Skeletal muscle tissue (tissue), 4 donors: ENCODE results near the gene DDX51. TPM values are rescaled to one million over a fixed set of nuclear protein-coding genes. Genes with fewer than 3 reads are reported as not detected.

Experiments used
- H3K27ac ChIP-seq: one replicate; pipeline ENCODE4 v1.7.0; 2013; ENCODE audit warnings: mild to moderate bottlenecking, low read depth, low read length, inconsistent platforms
- H3K27me3 ChIP-seq, 3 donors: one replicate each; pipeline ENCODE4 v1.7.0; 2013; ENCODE audit warnings: low read length in 3 of 3; ENCODE audit not compliant: control insufficient read depth in 3 of 3, insufficient read depth in 3 of 3
- H3K36me3 ChIP-seq, 3 donors: one replicate each; pipeline ENCODE4 v1.7.0; 2013; ENCODE audit warnings: low read length in 3 of 3; ENCODE audit not compliant: control insufficient read depth in 3 of 3, insufficient read depth in 3 of 3
- H3K4me1 ChIP-seq, 3 donors: one replicate each; pipeline ENCODE4 v1.7.0; 2013; ENCODE audit warnings: low read length in 3 of 3, mild to moderate bottlenecking in 3 of 3; ENCODE audit not compliant: control insufficient read depth in 3 of 3, insufficient read depth in 3 of 3
- H3K4me3 ChIP-seq, 3 donors: one replicate each; pipeline ENCODE4 v1.7.0; 2013; ENCODE audit warnings: low read length in 3 of 3
- H3K9ac ChIP-seq, 3 donors: one replicate each; pipeline ENCODE4 v1.7.0; 2013; ENCODE audit warnings: low read length in 3 of 3, mild to moderate bottlenecking in 3 of 3, moderate library complexity in 2 of 3, low read depth in 1 of 3
- H3K9me3 ChIP-seq, 3 donors: one replicate each; pipeline ENCODE4 v1.7.0; 2013; ENCODE audit warnings: low read length in 3 of 3; ENCODE audit not compliant: control insufficient read depth in 3 of 3
- total RNA-seq: library from RNA; depleted of rRNA; stranded (reverse); fragments of >200 nt; gene quantifications from one replicate; pipeline ENCODE4 v1.2.3, GENCODE V29; 2014
- donor health status: Osteomylitis.

The DDX51 gene
- total RNA-seq, 1 donor from 2014 or later = 8.4 TPM

DNA sequence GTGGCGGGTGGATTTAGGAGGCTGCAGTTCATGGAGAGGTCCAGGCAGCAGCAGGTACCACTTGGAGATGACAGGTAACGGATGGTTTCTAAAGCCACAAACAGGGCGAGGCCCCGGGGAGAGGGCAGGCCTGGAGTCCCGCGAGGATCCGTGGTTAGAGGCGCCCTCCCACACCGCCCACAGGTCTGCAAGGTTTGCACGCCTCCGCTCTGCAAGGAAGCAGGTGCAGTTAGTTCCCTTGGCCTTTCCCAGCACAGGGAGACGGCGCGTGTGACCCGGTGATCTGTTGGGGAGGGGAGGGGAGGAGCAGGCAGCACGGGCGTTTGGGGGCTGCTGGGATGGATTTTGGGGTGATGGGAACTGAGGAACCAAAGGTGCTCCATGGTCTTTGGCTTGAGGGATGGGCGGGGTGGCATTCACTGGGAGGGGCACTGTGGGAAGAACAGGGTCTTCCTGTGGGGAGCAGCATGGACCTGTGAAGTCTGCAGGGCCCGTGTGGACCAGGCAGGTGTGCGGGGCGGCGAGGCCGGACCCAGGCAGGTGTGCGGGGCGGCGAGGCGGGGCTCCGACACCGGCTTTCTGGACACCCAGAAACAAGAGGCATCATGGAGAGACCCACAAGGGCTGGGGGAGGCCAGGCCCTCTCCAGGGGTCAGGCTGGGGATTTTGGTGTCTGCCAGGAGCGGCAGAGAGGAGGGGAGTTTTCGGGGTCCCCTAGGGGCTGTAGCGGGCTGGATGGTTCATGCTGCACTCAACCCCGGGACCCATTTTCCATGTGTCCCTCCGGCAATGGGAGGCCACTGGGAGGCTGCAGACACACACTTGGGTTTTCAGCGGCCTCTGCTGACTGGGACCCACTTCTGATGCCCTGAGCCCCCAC lies 29.3 kb upstream of the DDX51 start:
- no peak overlapping the region for H3K4me3 ChIP-seq
- peaks cover under 1 to 1% (median under 1%) of the 10 kb centered on the region in 3 donors for H3K4me1 ChIP-seq
- no peak overlapping the region for H3K9ac ChIP-seq
- H3K27me3 ChIP-seq = peaks cover 64 to 75% (median 74%) of the 10 kb centered on the region in 3 donors
- no peak overlapping the region for H3K27ac ChIP-seq
- H3K36me3 ChIP-seq = no peaks in the 10 kb centered on the region
- no peaks in the 10 kb centered on the region for H3K9me3 ChIP-seq

DNA sequence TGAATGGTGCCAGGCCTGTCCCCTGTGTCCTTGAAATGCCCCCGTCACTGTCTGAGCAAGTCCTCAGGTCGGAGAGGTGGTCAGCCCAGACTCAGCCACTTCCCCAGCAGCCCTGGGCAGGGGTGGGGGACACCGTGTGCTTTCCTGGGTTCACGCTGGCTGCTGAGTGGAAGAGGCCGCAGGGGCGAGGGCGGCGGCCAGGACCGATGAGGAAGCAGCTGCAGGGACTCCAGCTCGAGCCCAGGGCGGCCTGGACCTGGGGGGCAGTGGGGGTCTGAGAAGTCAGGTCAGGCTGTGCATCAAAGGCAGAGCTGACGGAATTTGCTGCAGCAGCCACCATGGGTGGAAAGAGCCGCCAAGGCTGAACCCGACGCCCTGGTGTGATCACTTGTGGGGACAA lies 28.5 kb upstream of the DDX51 start:
- Histone ChIP-seq H3K9me3 (no peaks in the 10 kb centered on the region), H3K27ac (no peak overlapping the region), H3K9ac (no peak overlapping the region), H3K27me3 (peaks cover 70 to 80% (median 79%) of the 10 kb centered on the region in 3 donors), H3K36me3 (no peaks in the 10 kb centered on the region), H3K4me3 (no peak overlapping the region), H3K4me1 (no peaks in the 10 kb centered on the region)

DNA sequence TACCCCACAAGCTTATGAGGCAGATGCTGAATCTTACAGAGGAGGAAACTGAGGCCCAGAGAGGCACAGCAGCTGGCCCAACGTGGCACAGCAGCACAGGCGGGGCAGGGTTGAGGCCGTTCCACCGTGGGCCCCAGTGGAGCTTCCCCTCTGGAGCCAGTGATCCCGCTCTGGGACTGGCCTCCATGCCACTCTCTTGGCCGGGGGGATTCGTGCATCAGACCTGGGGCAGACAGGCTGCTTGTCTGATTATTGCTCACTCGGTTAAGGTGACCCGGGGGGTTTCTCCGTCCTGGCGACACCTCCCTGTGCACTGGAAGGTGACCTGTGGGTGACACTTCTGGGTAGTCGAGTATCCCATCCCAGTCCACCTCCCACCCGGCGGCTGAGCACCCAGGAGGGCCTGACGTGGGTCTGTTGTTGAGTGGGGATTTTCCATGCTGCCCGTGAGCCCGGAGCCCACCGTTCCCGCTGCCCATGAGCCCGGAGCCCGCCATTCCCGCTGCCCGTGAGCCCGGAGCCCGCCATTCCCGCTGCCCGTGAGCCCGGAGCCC lies 27.9 kb upstream of the DDX51 start:
- no peaks in the 10 kb centered on the region for H3K4me1 ChIP-seq
- H3K9ac ChIP-seq = no peak overlapping the region
- no peaks in the 10 kb centered on the region for H3K36me3 ChIP-seq
- H3K27me3 ChIP-seq = peaks cover 72 to 81% (median 78%) of the 10 kb centered on the region in 3 donors
- no peaks in the 10 kb centered on the region for H3K9me3 ChIP-seq
- no peak overlapping the region for H3K4me3 ChIP-seq
- H3K27ac ChIP-seq = no peak overlapping the region

DNA sequence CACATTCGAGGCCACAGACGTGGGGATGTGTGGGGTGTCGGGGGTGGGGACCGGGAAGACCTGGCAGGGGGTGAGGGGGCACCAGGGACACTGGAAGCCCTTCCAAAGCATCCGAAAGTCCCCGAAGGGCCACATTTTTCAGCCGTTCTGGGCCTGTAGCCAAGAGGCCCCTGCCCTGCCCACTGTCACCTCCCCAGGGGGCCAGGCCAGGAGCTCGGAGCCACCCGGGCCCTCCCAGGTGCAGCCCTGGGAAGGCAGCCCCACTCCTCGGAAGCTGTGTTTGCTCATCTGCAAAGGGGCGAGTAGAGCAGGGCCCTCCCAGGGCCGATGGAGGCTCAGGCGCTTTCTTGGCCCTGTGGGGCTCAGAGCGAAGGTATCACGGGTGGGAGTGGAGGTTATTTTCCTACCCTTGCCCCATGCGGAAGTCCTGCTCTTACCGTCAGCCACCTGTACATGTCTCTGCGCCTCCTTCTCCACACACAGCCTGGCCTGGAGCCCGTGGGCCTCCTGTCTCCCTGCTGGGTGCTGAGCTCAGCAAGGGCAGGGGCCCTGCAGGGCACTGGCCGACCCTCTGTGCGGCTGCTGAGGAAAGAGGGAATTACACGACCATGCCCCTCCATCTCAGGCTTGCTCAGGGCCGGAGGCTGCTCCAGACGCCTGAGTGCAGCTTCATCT lies 27.3 kb upstream of the DDX51 start:
- no peak overlapping the region for H3K27ac ChIP-seq
- no peaks in the 10 kb centered on the region for H3K9me3 ChIP-seq
- H3K27me3 ChIP-seq = peaks cover 69 to 82% (median 72%) of the 10 kb centered on the region in 3 donors
- H3K4me3 ChIP-seq = no peak overlapping the region
- no peaks in the 10 kb centered on the region for H3K4me1 ChIP-seq
- H3K9ac ChIP-seq = no peak overlapping the region
- no peaks in the 10 kb centered on the region for H3K36me3 ChIP-seq

- Histone ChIP-seq H3K9me3 (no peaks in the 10 kb centered on the region), H3K4me1 (no peaks in the 10 kb centered on the region), H3K4me3 (no peak overlapping the region), H3K9ac (no peak overlapping the region), H3K27me3 (peaks cover 62 to 75% (median 66%) of the 10 kb centered on the region in 3 donors), H3K27ac (no peak overlapping the region), H3K36me3 (no peaks in the 10 kb centered on the region)
These were observed 26.6 kb upstream of the DDX51 start for GRCh38 chr12:132170637-132171292.

- Histone ChIP-seq H3K4me1 (no peaks in the 10 kb centered on the region), H3K27ac (no peak overlapping the region), H3K9ac (no peak overlapping the region), H3K9me3 (no peaks in the 10 kb centered on the region), H3K27me3 (peaks cover 61 to 74% (median 62%) of the 10 kb centered on the region in 3 donors), H3K36me3 (no peaks in the 10 kb centered on the region), H3K4me3 (no peak overlapping the region)
These were observed 26.0 kb upstream of the DDX51 start for GRCh38 chr12:132170094-132170636.

DNA sequence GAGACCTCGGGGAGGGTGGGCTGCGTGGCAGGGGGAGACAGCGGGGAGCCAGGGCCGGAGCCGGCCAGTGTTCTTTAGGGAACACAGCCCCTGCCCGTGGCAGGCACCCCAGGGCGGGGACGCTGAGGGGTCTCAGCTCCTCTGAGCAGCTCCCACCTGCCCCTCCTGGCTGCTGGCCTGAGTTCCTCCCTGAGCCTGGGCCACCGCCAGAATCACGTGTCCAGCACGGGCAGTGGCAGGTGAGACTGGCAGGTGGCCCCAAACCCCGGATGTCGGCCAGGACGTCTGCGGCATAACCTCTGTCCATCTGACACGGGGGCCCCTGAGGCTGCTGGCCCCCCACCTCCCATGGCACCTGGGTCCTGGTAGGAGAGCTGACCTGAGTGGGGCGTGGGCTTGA lies 25.3 kb upstream of the DDX51 start:
- Histone ChIP-seq H3K9me3 (no peaks in the 10 kb centered on the region), H3K36me3 (no peaks in the 10 kb centered on the region), H3K9ac (no peak overlapping the region), H3K4me1 (no peaks in the 10 kb centered on the region), H3K4me3 (no peak overlapping the region), H3K27ac (no peak overlapping the region), H3K27me3 (peaks cover 53 to 69% (median 59%) of the 10 kb centered on the region in 3 donors)

- Histone ChIP-seq H3K4me3 (no peak overlapping the region), H3K9ac (no peak overlapping the region), H3K4me1 (peaks cover 0 to under 1% (median 0%) of the 10 kb centered on the region in 3 donors), H3K27ac (no peak overlapping the region), H3K27me3 (peaks cover 56 to 67% (median 60%) of the 10 kb centered on the region in 3 donors), H3K9me3 (no peaks in the 10 kb centered on the region), H3K36me3 (no peaks in the 10 kb centered on the region)
These were observed 24.4 kb upstream of the DDX51 start for GRCh38 chr12:132168311-132169031.

DNA sequence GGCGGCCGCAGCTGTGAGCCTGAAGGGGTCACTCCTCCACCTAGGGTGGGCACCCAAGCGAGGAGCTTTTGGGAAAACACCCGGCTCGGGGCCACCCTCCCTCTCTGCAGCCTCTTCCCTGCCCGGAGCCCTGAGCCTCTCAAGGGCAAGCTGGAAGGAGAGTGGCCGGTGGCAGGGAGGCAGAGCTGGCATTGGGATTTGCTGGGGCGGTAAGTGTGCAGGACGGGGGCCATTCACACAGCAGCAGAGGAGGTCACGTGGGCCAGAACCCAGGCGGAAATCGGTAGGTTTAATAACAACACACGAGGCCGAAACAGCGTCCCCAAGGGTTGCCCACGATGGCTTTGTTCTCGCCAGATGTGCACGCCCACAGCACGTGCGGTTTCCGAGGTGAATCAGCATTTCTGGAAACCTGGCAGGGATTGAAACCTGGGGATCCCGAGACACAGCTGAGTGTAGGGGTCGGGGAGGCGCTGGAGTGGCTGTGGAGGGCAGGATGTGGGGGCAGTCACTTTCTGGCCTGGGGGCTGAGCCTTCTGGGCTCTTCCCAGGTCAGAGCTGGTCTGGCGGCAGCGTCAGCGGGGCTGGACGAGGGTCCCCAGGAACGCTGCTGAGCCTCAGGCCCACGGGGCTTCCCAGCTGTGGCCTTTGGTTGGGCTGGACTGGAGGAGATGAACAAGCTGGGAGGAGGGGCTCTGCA lies 23.6 kb upstream of the DDX51 start:
- no peak overlapping the region for H3K27ac ChIP-seq

More for the DNA sequence above, 23.6 kb upstream of the DDX51 start:
- Histone ChIP-seq H3K9ac (no peak overlapping the region), H3K27me3 (peaks cover 56 to 68% (median 60%) of the 10 kb centered on the region in 3 donors), H3K4me1 (peaks cover 0 to 7% (median 2%) of the 10 kb centered on the region in 3 donors), H3K4me3 (no peak overlapping the region), H3K36me3 (no peaks in the 10 kb centered on the region), H3K9me3 (no peaks in the 10 kb centered on the region)
